ENCODE data around the gene COMMD3. TPM values are rescaled to one million over a fixed set of nuclear protein-coding genes. Genes with fewer than 3 reads are reported as not detected.

The COMMD3 gene
- total and polyA plus RNA-seq, 2 of the 8 experiments (the other 6 are each of a cell fraction or from before 2014, with no cell fraction given), result 2.3 to 2.7 TPM

DNA sequence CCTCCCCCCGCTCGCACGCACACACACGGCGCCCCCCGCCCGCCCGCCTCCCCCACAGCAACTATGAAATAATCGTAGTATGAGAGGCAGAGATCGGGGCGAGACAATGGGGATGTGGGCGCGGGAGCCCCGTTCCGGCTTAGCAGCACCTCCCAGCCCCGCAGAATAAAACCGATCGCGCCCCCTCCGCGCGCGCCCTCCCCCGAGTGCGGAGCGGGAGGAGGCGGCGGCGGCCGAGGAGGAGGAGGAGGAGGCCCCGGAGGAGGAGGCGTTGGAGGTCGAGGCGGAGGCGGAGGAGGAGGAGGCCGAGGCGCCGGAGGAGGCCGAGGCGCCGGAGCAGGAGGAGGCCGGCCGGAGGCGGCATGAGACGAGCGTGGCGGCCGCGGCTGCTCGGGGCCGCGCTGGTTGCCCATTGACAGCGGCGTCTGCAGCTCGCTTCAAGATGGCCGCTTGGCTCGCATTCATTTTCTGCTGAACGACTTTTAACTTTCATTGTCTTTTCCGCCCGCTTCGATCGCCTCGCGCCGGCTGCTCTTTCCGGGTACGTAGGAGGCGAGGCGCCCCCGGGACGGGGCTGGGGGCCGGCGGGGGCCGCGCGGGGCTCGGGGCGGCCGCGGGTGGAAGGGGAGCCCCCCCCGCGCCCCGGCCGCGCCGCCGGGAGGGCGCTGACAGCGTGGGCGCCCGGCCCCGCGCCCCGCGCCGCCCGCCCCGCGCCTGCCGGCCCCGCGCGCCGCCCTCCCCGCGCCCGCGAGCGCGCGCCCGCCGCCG is 5.2 kb downstream of the COMMD3 start (continued):
- TF ChIP-seq TBP (IDR thresholded peaks at IDR 0.05; ENCODE audit: low read depth, low read length) (no peak; the same call in 1 of the 2 replicates), FOSL1 (IDR thresholded peaks at IDR 0.05; ENCODE audit: insufficient read depth, low read depth, low read length) (no peak), CBX8 (IDR thresholded peaks at IDR 0.05; ENCODE audit: borderline replicate concordance, low read depth, low read length) (no peak), MAX (IDR thresholded peaks at IDR 0.05) (peak; percentile 63; the same call in 1 of the 2 replicates), ZNF274 (IDR thresholded peaks at IDR 0.05; ENCODE audit: borderline replicate concordance, extremely low read depth, low read length) (no peak), TAF7 (optimal IDR thresholded peaks at IDR 0.05; ENCODE audit: borderline replicate concordance, low read depth, low read length) (no peak), BACH1 (IDR thresholded peaks at IDR 0.05; ENCODE audit: low read length) (peak; percentile 50; the same call in 1 of the 2 replicates), KDM4A (IDR thresholded peaks at IDR 0.05; ENCODE audit: low read depth, low read length, severe bottlenecking) (peak; percentile 91), SIN3A (conservative IDR thresholded peaks at IDR 0.05 in 1 of 2, IDR thresholded peaks at IDR 0.05 in 1 of 2; ENCODE audit: low read depth in 1 of 2, low read length in 2 of 2) (peak; percentile 75 to 84; a peak in 3 of 4 replicates), SP1 (IDR thresholded peaks at IDR 0.05; ENCODE audit: low read depth, low read length) (no peak), NRF1 (IDR thresholded peaks at IDR 0.05; ENCODE audit: low read depth, low read length) (no peak), SRF (IDR thresholded peaks at IDR 0.05; ENCODE audit: low read depth, low read length) (no peak), EP300 (IDR thresholded peaks at IDR 0.05; ENCODE audit: borderline replicate concordance in 1 of 2, low read depth in 2 of 2, low read length in 2 of 2) (no peak), JUN (IDR thresholded peaks at IDR 0.05; ENCODE audit: low read depth, low read length) (no peak), SAP30 (IDR thresholded peaks at IDR 0.05; ENCODE audit: insufficient read depth, insufficient replicate concordance, low read length) (no peak), CHD1 (IDR thresholded peaks at IDR 0.05; ENCODE audit: low read depth, low read length) (no peak), RBBP5 (IDR thresholded peaks at IDR 0.05; ENCODE audit: borderline replicate concordance, low read depth, low read length) (peak; percentile 74; the same call in 1 of the 2 replicates), CREB1 (IDR thresholded peaks at IDR 0.05) (no peak), CBX5 (IDR thresholded peaks at IDR 0.05; ENCODE audit: low read depth, low read length) (no peak)
- TF ChIP-seq, protein P1, sequence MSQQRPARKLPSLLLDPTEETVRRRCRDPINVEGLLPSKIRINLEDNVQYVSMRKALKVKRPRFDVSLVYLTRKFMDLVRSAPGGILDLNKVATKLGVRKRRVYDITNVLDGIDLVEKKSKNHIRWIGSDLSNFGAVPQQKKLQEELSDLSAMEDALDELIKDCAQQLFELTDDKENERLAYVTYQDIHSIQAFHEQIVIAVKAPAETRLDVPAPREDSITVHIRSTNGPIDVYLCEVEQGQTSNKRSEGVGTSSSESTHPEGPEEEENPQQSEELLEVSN (IDR thresholded peaks at IDR 0.05), result peak; percentile 45; the same call in 1 of the 2 replicates
- TF ChIP-seq, protein P2, sequence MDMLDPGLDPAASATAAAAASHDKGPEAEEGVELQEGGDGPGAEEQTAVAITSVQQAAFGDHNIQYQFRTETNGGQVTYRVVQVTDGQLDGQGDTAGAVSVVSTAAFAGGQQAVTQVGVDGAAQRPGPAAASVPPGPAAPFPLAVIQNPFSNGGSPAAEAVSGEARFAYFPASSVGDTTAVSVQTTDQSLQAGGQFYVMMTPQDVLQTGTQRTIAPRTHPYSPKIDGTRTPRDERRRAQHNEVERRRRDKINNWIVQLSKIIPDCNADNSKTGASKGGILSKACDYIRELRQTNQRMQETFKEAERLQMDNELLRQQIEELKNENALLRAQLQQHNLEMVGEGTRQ (IDR thresholded peaks at IDR 0.05; ENCODE audit: low read length), result no peak

All from H1 (cell line).